Measurements from ENCODE around the gene GNRHR.
"Not testable (repeated sequence)": the region's sequence is repeated elsewhere in the genome, so short reads cannot be mapped to it uniquely, and the experiment has no call there.

GNRHR gene

DNA sequence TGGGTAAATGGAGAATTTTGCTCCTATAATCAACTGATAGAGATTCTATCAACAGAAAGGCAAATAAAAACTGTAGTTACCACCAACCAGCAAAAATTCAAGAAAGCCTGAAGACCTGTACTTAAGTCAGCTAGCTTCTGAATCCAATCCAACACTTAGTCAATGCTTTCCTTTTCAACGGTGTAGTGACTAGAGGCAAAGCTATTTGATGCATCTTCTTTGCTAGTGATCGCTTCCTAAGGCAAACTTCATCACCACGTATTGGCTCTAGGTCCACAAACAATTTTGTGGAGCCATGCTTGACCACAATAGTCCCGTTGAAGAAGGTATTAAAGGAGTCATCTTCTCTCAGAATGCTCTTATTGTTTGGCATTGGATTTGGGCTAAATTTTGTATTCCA, 28.2 kb downstream of the GNRHR start:
- DNase-seq, result no peak

DNA sequence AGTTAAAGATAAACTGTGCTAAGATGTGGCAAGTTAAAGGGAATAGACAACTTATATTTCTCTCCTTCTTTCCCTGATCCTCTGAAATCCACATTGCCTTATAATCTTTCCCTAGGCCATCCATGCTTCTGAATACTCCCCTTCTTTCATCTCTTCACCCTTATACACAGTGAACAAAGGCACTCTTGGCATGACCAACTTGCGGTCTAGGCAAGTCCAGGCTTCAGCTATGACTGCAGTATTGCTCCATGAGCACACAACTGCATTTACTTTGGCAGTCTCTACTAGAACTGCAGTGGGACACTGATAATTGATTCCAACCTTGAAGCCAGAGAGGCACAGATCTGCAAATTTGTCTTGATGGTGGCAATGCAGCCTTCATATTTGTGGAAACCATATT, 29.1 kb downstream of the GNRHR start:
- DNase-seq, result no peak

DNA sequence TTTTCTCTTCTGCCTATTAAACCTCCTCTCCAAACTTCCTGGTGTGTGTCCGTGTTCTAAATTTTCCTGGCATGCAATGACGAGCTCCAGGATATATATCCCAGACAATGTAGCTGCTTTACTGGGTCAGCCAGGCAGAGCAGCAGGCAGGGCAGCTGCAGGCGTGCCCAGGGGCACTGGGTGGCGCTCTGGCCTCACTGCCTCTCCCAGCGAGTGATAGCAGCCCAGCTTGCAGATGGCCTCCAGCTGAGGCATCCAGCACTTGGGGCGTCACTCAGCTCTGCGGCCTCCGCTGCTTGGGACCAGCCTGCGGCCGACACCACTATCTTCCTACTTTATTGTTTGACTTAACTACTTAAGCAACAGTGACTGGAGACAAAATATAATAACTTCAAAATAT, 30.2 kb downstream of the GNRHR start:
- no peak for DNase-seq

DNA sequence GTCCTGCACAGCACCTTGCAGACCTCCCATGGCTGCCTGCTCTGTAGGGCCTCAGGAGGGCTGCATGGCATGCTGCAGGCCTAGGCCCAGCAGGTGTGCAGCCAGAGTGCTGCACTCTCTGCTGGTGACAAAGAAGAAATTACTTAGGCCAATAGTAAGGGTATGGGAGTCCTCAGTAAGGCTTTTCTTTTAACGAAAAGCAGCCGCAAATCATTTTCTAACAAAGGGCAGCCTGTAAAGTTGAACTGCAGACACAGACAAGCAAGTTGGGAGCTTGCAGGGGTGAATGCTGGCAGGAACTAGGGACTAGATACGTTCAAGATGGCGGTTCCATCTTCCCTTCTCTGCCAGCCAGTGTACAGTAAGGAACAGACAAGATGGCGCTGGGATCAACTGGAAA, 30.8 kb downstream of the GNRHR start:
- DNase-seq, result no peak

DNA sequence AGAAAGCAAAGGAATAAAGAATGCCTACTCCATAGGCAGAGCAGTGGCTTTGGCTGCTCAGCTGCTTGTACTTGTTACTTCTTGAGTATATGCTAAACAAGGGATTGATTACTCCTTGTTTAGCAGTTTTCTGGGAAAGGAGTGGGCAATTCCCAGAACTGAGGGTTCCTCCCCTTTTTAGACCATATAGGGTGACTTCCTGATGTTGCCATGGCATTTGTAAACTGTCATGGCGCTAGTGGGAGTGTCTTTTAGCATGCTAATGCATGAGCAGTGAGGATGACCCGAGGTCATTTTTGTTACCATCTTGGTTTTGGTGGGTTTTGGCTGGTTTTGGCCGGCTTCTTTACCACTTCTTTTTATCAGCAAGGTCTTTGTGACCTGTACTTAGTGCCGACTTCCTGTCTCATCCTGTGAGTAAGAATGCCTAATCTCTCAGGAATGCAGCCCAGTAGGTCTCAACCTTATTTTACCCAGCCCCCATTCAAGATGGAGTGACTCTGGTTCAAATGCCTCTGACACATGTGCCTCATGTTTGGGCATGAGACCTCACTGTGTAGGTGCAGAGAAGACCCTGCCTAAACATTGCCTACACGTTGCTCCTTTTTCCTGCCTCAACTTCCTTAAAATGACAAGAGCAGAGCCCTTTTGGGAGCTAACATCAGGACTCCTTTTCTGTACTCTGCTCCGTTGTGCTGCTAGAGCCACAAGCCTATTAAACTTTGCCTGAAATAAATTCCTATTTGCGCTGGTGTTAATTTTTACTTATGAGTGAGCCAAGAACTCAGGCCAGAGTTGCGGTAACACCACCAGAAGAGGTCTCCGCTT, 32.2 kb downstream of the GNRHR start:
- DNase-seq, result no peak

DNA sequence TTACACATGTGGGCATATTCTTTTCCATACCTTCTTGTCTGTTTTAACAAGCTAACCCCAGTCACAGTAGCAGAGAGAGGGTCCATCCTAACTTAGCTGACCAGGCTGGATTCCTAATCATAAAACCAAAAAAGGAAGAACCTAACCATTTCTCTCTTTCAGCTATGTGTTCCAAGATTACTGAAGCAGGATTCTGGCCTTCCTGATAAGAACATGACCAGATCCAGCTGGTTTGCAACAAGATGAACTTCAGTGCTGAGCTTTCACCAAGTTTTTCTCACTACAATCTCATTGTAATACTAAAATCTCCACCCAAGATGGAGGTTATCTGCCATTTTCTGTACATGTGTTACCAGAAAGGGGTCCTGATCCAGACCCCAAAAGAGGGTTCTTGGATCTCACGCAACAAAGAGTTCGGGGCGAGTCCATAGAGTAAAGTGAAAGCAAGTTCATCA, 32.8 kb downstream of the GNRHR start:
- DNase-seq, result no peak

DNA sequence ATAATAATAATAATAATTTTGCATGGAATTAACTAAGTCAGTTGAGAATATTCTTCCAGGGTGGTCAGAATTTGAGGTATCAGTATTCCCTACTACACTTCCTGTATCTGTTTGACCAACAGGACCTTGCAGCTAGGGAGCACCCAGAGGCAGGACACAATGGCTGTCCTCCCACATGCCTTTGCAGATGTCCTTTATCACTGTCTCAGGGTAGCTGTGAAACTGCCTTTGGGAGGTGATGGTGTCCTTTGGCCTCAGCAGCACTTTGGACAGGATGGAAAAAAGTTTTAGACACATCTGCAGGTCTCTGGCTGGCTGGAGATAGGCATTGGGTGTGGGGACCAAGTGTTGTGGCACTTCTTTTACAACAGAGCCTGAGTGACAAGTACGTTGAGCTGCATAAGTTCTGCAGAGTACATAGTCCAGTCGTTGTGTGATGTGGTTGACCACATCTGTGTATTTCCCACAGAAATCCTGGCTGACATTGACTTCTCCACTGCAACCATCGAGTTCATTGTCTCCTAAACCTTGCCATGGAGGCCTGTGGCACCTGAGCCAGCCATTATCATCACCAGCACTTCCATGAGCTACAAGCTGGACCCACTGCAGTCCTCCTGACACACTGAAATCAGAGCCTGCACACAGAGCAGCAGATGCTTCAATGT, 34.1 kb downstream of the GNRHR start:
- no peak for DNase-seq

DNA sequence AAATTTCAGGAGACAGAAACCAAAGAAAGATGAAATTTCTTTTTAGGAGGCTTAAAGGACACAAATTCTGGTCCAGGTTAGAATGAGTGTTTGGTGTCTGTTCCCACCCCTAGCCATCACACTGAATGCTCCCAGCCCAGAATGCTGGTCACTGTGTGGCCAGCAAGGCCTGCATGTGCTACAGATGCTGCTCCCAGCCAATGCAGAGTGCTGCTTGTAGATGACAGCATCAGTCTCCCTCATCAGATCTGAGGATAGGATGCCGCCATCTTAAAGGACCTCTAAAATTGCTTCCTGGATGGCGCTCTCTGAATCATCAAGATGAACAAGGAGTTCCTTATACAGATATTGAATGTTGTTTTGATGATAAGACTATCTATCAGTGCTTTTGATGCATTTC, 35.3 kb downstream of the GNRHR start:
- no peak for DNase-seq

DNA sequence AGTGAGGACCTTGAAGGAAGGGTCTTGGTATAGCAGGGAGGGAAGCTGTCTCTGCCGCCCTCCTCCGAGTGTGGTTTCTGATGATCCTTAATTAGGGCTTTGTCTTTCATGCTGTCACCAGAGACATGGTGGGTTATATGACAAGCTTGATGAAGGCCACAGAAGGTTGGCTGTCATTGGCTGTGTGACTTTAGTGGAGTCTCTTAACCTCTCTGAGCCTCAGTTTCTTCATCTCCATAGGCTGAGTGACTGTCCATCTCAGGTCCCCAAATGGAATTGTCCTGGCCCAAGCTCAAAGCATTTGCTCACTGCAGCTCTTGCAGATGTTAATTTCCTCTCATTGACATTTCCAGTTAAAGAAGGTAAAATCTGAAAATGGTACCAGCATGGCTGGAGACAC, 36.6 kb downstream of the GNRHR start:
- no peak for DNase-seq

DNA sequence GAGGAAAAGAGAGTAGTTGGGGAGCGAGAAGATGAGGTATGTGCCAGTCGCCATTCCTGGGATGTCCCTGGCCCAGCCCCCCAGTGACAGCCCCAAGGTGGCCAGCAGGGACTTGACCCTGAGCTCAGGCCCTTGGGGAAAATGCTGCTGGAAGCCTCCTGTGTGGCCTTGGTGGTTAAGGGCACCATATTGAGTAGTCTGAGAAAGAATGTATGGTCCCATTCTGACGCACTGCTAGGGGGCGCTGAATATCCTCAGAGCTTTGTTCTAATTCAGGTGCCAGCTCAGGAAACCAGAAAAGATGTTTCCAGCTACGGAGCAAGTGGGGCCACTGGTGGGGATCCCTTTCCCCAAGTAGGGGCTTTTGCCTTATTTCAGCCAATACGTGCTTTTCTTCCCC, 39.2 kb downstream of the GNRHR start:
- DNase-seq, result no peak

DNA sequence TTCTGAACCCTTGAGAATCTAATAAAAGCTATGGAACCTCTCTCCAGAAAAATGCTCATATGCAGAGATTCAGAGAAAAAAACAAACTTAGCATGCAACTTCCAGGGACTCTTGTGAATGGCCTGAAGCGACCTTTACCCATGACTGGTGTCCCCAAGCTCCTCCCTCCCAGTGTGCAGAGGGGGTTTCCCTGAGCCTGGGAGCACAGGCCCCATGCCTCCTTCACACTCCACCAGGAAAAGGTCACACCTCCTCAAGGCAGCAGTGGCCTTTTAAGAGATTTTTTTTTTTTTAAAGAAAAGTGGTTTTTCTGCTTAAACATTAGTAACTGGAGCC, 40.0 kb downstream of the GNRHR start:
- no peak for DNase-seq

DNA sequence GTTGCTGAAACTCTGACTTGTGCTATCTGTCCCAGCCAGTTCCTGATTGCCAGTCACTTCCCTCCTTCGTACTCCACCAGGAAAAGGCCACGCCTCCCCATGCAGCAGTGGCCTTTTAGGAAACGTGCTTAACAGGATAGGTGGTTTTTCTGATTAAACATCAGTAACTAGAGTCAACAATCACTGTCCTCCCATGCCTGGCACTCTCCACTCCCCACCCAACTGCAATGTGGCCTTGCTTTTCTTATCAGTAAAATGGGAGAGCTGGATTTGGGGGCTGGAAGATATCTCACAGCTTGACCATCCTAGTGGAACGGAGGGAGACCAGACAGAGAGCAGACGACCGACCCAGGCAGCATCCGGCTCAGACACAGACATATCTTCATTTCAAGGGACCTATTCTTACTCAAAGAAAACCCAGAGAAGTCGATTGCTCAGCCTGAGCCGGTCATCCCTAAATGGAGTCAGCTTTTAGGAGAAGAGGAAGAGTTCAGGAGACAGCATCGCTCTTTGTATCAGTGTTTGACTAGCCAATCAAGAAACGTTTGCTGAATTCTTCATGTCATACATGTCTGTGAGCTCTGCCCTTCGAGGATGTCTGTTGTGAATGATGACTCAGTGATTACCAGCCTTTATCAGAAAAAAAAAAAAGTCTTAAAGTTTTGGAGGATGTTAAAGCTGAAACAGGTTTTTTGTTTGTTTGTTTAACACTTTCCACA, 40.5 kb downstream of the GNRHR start:
- DNase-seq, result no peak

DNA sequence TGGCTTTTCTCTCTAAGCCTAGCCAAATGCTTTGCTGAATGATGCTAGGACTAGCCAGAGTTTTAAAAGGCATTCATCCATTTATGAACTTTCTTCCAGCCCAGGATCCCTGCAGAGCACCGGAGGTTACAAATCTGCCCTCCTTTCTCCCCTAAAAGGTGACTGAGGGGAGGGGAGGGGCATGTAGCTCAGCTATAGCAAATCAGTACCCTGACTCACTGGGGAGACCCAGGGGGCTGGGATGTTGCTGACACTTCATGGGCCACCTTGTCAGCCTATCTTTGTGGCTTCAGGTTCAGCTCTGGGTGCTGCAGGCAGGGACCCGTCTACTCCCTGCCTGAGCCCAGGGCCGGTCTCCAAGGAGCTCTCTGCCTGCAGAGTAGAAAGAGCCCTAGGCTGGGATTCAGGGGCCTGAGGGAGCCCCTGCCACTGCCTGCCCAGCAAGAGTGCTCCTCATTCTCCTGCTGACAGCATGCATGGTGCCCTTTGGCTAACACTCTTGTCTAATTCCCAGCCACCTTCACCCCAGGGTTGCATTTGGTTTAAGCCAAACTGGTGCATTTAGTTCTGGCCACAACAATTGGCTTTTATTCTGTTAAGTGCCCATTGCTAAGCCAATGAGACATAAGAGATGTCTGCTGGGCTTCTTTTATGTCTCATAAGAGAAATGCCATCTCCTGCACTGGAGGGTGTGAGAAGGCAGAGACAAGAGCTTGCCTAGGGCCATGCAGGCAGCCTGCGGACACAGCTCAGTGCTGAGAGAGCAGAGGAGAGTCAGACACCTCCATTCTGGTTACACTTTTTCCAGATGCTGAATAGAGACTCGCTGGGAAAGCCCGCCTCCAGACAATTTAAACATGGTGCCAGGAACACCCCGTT, 41.3 kb downstream of the GNRHR start:
- no peak for DNase-seq

DNA sequence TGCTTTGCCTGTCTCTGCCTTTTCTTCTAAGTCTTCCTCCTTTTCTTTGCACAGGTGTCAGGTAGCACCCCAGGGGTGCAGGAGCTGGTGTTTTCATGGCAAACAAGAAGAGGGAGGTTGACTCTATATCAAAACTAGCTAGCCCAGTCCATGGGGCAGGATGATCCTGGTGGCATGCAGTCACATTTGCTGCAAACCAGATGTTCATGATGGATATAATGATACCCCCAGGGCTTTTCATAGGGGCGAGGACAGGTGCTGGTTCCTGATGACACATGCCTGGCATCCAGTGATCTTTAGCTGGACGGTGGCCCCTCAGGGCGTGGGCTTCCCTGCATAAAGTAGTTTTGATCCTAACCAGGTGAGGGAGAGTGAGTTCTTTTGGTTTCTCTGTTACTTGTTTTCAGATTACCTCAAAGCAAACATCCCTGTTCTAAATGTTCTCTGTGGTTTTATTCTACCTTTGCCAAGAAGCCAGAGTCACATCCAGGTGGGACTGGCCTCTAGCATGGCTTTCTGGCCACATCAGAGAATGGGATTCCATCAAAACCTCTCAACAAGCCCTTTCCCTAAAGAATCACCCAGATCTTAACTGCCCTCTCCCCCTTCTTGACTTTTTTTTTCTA, 42.1 kb downstream of the GNRHR start:
- DNase-seq, result no peak

DNA sequence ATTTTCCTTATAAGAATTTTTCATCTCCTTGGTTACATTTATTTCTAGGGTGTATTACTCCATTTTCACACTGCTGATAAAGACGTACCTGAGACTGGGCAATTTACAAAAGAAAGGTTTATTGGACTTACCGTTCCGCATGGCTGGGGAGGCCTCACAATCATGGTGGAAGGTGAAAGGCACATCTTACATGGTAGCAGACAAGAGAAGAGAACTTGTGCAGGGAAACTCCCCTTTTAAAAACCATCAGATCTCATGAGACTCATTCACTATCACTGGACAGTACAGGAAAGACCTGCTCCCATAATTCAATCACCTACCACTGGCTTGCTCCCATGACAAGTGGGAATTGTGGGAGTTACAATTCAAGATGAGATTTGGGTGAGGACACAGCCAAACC, 47.5 kb downstream of the GNRHR start:
- DNase-seq, result not testable (repeated sequence)

DNA sequence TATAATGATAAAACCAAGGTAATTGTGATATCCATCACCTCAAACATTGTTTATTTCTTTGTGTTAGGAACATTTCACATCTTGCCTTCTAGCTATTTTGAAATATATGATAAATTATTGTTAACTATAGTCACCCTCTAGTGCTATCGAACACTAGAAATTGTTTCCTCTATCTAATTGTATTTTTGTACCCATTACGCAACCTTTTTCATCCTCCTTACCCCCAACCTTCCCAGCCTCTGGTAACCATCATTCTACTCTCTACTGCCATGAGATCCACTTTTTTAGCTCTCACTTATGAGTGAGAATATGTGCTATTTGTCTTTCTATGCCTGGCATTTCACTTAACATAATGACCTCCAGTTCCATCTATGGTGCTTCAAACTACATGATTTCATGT, 49.3 kb downstream of the GNRHR start:
- DNase-seq, result no peak

DNA sequence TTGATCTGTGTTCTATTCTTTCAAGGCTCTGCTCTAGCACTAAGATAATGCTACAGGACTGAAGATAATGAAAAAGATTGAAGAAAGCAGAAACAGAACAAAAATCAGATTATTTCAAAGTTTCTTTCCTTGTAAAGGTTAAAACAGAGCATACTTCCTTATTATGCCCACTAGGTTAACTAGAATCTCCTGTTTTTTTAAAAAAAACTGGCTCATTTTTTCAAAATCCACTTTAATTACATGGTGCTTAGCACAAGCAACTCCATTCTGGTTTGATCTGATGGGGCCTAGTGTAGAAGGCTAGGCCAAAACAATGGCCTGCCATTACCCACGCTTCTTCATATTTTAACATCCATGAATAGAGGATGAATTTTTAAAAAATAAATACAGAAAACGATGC, 52.0 kb downstream of the GNRHR start:
- no peak for DNase-seq

DNA sequence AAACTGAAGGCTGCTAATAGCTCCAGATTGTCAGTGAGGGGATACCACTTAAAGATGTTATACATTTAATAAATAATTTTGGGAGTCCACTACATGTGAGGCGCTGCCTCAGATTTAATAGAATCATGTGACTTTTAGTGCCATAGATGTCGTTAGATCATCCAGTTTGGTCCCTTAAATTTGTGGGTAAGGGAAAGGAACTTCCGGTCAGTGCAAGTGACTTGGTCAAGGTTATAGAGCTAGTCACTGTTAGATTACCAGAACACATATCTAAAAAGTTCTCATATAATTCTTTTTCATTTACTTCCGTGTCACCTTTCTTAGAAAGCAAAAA, 52.7 kb downstream of the GNRHR start:
- peak in 1 of 2 donors; percentile 45 for DNase-seq

DNA sequence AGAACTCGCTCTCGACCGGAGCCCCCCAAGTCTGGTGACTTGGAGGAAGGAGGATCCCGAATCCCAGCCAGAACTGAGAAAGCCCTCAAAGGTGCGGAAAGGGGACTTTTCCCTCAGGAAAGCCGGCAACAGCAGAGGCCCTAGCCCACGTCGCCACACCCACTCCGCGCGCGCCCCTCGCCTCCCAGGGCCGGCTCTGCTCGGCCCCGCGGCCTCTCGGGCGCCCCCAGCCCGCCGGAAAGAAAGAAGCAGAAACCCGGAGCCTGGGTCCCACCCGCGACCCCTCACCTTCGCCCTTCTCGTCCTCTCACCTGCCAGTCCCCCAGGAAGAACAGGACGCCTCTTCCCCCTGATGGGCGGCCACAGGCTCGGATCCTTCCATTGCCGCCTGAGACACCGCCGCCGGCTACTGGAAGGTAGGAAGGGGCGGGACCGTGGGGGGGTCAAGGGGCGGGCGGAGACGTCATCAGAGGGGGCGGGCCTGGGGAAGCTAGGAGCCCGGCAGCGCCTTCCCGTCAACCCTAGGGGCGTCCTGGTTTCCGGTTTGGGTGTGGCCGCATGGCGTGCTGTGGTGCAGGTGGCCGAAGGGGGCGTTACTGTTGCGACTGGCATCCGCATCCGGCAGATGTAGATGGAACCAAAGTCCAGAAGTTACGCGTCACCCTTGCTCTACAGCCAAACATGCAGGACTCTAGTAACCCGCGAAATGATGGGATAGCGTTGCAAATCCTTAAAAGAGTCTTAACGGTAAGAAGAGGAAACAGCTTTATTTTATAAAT, 53.3 kb downstream of the GNRHR start, which contains the start of gene UBA6:
UBA6 (minus strand) TSS at position 418 of the 779 bp plus-strand sequence; CDS start at position 382, 36 bp downstream.
- DNase-seq, result peak; percentile 88 to 92

DNA sequence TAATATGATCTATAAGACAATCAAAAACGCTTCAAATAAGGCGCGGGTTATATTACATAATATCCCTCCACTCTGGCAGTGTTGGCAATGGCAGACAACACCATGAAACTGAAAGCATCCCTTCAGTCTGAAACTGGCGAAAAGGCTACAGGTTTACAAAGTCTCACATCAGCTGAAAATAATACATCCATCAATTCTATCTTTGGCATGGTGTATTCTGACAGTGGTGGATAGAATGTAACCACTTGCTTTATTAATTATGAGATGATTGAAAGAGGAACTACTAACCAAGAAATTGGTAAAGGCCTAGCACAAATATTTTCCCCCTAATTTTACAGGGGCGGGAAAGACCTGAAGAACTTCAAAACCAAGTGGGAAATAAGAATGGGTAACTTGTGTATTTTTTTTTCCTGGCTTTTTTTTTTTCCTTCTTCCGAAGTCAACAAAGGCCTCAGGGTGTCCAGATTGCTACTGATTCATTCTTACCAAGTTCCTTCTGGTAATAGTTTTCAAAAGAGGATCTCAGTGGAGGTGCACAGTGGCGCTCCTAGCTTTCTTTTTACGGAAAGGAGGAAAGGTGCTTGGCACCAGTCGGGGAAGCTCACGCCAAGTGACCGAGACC, 54.0 kb downstream of the GNRHR start:
- DNase-seq, result peak in 1 of 2 donors; percentile 48

DNA sequence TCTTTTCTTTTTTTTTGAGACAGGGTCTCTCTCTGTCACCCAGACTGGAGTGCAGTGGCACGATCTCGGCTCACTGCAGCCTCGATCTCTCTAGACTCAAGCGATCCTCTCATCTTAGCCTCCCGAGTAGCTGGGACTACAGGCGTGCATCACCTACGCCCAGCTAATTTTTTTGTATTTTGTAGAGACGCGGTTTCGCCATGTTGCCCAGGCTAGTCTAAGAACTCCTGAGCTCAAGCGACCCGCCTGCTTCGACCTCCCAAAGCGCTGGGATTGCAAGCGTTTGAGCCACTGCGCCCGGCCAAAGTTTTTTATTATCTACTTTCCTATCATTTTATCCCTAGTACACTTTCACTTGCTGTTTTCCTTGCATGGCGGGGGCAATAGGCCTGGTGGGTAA, 54.6 kb downstream of the GNRHR start:
- no peak for DNase-seq

All from hippocampal formation (tissue), 2 donors.